ENCODE measurements around the gene PATE3.

The PATE3 gene, protein sequence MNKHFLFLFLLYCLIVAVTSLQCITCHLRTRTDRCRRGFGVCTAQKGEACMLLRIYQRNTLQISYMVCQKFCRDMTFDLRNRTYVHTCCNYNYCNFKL

DNA sequence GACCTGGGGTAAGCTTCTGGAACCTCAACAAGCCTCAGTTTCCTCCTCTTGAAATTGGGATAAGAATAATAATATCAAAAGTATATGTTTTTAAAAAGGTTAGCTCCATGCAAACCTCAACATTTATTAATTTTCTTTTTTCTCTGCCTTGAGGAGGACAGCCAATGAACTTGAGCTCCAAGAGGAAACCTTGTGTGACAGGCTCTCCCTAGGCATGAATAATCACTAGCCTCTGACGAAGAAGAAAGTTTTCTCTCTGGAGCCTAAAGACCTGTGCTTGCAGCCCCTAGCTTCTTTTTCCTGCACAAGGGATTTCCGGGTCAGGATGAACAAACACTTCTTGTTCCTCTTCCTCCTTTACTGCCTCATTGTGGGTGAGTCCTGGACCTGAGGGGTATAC lies at the start of gene PATE3:
PATE3 (plus strand) TSS at position 301 of the 400 bp plus-strand sequence; CDS start at position 326, 25 bp downstream.
- Histone ChIP-seq H3K27me3 (ENCODE audit: insufficient read depth, low read length) (no peaks in the 10 kb centered on the region), H3K4me1 (ENCODE audit: insufficient read depth, low read length) (no peaks in the 10 kb centered on the region), H3K9me3 (ENCODE audit: low read length) (no peaks in the 10 kb centered on the region), H2AFZ (ENCODE audit: low read depth, low read length) (no peak within 1 kb of the TSS), H3K36me3 (ENCODE audit: insufficient read depth, low read length) (no peaks in the 10 kb centered on the region), H3K4me3 (ENCODE audit: low read length) (no peak within 1 kb of the TSS)

DNA sequence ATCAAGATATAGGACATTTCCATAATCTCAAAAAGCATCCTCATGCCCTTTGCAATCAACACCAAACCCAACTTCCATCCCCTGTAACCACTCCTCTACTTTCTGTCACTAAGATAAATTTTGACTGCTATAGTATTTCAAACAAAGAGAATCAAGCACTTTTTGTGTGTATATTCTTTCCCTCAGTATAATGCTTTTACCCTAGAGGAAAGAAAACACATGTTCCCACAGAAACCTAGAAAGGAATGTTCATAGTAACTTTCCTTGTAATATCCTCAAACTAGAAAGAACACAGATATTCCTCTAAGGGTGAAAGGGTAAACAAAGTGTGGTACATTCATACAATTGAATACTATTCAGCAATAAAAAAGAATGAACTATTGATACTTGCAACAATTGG lies 47.3 kb upstream of the PATE3 start:
- Histone ChIP-seq H3K27me3 (ENCODE audit: insufficient read depth, low read length) (no peaks in the 10 kb centered on the region), H3K4me3 (ENCODE audit: low read length) (no peak overlapping the region), H3K9me3 (ENCODE audit: low read length) (peaks cover 2% of the 10 kb centered on the region), H3K4me1 (ENCODE audit: insufficient read depth, low read length) (peaks cover 38% of the 10 kb centered on the region), H3K36me3 (ENCODE audit: insufficient read depth, low read length) (no peaks in the 10 kb centered on the region), H2AFZ (ENCODE audit: low read depth, low read length) (no peak overlapping the region)

DNA sequence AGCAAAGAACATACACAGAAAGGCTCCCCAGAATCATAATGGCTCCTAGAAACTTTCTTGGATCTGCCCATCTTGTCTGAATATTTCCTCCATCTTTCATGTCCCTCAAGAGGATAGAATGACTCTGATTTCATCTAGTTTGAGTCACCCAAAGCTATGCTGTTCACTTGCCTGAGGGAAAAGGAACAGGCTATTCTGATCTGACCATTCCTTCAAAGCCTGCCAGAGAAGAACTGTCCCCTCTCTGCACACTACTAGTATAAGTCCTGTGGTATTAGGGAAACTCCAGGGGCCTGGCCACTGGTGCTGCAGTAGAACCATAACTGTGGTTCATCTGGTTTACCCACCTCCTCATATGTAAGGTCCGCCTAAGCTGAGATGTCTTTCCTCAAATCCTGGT lies 44.2 kb upstream of the PATE3 start:
- Histone ChIP-seq H3K4me3 (ENCODE audit: low read length) (no peak overlapping the region), H3K27me3 (ENCODE audit: insufficient read depth, low read length) (peaks cover 8% of the 10 kb centered on the region), H3K4me1 (ENCODE audit: insufficient read depth, low read length) (peaks cover 36% of the 10 kb centered on the region), H2AFZ (ENCODE audit: low read depth, low read length) (no peak overlapping the region), H3K36me3 (ENCODE audit: insufficient read depth, low read length) (no peaks in the 10 kb centered on the region), H3K9me3 (ENCODE audit: low read length) (no peaks in the 10 kb centered on the region)

DNA sequence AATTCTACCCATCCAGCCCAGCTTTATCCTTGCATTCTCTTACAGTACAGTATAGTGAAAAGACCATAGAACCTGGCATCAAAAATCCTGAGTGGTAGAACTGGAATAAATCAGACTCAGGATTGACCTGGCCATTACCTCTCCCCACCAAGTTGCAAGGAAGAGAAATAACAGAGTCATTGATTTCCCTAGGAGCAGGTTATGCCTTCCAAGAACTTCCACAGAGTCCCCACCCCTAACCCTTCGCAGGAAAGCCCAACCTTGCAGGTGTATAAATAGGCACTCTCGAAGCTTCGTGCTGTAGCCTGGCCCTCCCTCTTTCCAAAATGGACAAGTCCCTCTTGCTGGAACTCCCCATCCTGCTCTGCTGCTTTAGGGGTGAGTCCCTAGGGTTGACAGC lies 41.9 kb upstream of the PATE3 start, which contains the start of gene PATE1:
PATE1 (plus strand) TSS at position 301 of the 400 bp plus-strand sequence; CDS start at position 327, 26 bp downstream.
- no peak within 1 kb of the TSS for H2AFZ ChIP-seq (ENCODE audit: low read depth, low read length)
- no peaks in the 10 kb centered on the region for H3K36me3 ChIP-seq (ENCODE audit: insufficient read depth, low read length)
- no peak within 1 kb of the TSS for H3K4me3 ChIP-seq (ENCODE audit: low read length)
- no peaks in the 10 kb centered on the region for H3K9me3 ChIP-seq (ENCODE audit: low read length)
- H3K27me3 ChIP-seq (ENCODE audit: insufficient read depth, low read length), result peaks cover 8% of the 10 kb centered on the region
- H3K4me1 ChIP-seq (ENCODE audit: insufficient read depth, low read length), result peaks cover 14% of the 10 kb centered on the region

DNA sequence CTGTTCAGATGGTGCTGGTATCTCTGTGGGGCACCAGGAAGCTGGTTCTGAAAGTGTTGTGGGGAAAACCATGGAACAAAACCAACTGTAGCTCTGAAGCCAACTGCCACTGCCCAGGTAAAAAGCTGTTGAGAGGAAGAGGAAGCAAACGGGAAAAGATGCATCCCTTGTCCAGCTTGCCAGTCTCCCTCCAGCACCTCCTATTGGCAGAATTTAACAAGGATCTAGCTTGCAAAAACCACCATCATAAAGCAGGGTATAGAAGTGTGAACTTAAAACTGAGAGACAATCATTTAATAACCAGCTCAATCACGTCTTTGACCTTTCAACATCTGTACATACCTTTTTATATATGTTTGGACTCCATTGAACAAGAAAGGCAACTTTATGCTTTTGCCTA lies 37.3 kb upstream of the PATE3 start:
- Histone ChIP-seq H3K4me1 (ENCODE audit: insufficient read depth, low read length) (no peaks in the 10 kb centered on the region), H3K36me3 (ENCODE audit: insufficient read depth, low read length) (no peaks in the 10 kb centered on the region), H2AFZ (ENCODE audit: low read depth, low read length) (no peak overlapping the region), H3K27me3 (ENCODE audit: insufficient read depth, low read length) (peaks cover 12% of the 10 kb centered on the region), H3K9me3 (ENCODE audit: low read length) (no peaks in the 10 kb centered on the region), H3K4me3 (ENCODE audit: low read length) (no peak overlapping the region)

DNA sequence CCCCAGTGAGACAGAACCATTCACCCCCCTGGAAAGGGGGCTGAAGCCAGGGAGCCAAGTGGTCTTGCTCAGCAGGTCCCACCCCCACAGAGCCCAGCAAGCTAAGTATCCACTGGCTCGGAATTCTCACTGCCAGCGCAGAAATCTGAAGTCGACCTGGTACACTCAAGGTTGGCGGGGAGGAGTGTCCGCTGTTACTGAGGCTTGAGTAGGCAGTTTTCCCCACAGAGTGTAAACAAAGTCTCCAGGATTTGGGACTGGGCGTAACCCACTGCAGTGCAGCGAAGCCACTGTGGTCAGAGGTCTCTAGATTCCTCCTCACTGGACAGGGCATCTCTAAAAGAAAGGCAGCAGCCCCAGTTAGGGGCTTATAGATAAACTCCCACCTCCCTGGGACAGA lies 31.9 kb upstream of the PATE3 start:
- H3K4me1 ChIP-seq (ENCODE audit: insufficient read depth, low read length), result no peaks in the 10 kb centered on the region
- H2AFZ ChIP-seq (ENCODE audit: low read depth, low read length), result no peak overlapping the region
- H3K9me3 ChIP-seq (ENCODE audit: low read length), result no peaks in the 10 kb centered on the region
- H3K27me3 ChIP-seq (ENCODE audit: insufficient read depth, low read length), result peaks cover 4% of the 10 kb centered on the region
- H3K36me3 ChIP-seq (ENCODE audit: insufficient read depth, low read length), result no peaks in the 10 kb centered on the region
- H3K4me3 ChIP-seq (ENCODE audit: low read length), result no peak overlapping the region

DNA sequence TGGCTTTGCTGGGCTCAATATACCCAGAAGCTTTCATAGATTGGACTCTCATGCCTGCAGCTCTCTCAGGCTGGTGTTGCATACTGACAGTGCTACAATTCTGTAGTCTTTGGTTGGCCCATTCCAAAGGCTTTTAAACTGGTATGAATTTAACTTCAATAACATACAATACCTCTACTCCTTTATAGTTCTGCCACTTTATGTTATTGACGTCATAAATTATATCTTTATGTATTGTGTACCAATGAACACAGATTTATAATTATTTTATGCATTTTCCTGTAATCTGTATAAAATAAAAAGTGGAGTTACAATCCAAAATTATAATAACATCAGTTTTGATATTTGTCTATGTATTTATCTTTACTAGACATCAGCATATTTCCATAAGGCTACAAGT lies 25.5 kb upstream of the PATE3 start:
- Histone ChIP-seq H3K36me3 (ENCODE audit: insufficient read depth, low read length) (no peaks in the 10 kb centered on the region), H3K9me3 (ENCODE audit: low read length) (no peaks in the 10 kb centered on the region), H3K27me3 (ENCODE audit: insufficient read depth, low read length) (peaks cover 3% of the 10 kb centered on the region), H2AFZ (ENCODE audit: low read depth, low read length) (no peak overlapping the region), H3K4me1 (ENCODE audit: insufficient read depth, low read length) (no peaks in the 10 kb centered on the region), H3K4me3 (ENCODE audit: low read length) (no peak overlapping the region)

DNA sequence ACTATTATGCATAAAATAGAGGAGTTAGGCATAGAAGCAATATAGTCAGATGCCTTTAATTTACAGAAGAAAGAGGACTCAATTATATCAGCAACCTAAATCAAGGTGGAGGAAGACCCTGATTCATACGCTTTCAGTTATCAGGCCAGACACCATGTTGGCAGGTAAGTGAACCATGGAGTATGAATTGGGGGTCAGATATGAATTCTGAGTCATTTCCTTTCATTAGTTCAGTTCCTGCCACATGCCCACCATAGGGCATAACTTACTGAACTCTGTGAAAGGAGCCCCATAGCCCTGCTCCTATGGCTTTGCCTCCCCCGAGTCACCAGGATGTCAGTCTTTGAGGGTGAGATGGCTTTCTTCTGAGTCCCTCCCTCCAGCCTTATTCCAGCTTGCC lies 24.4 kb upstream of the PATE3 start:
- no peaks in the 10 kb centered on the region for H3K36me3 ChIP-seq (ENCODE audit: insufficient read depth, low read length)
- H2AFZ ChIP-seq (ENCODE audit: low read depth, low read length), result no peak overlapping the region
- H3K27me3 ChIP-seq (ENCODE audit: insufficient read depth, low read length), result peaks cover 3% of the 10 kb centered on the region
- H3K4me1 ChIP-seq (ENCODE audit: insufficient read depth, low read length), result no peaks in the 10 kb centered on the region
- no peak overlapping the region for H3K4me3 ChIP-seq (ENCODE audit: low read length)
- no peaks in the 10 kb centered on the region for H3K9me3 ChIP-seq (ENCODE audit: low read length)

DNA sequence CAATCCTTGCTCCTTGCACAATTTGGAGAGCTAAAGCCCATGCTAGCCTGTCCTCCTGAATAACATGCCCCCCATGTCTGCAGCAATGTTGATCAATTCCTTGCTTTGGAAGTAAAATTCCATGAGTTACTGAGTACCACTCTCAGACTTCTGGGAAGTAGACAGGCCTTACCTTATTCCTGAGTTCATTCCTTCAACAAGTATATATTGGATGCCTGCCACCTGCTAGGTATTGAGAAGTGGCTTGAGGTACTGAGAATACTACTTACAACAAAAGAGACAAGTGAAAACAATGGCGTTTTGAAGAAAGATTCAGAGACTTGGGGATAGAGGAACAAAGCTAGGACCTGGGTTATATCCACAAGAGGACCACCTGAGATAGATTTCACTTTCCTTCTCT lies 21.7 kb upstream of the PATE3 start:
- Histone ChIP-seq H3K4me3 (ENCODE audit: low read length) (no peak overlapping the region), H3K36me3 (ENCODE audit: insufficient read depth, low read length) (no peaks in the 10 kb centered on the region), H2AFZ (ENCODE audit: low read depth, low read length) (no peak overlapping the region), H3K27me3 (ENCODE audit: insufficient read depth, low read length) (peaks cover 17% of the 10 kb centered on the region), H3K4me1 (ENCODE audit: insufficient read depth, low read length) (no peaks in the 10 kb centered on the region), H3K9me3 (ENCODE audit: low read length) (no peaks in the 10 kb centered on the region)

DNA sequence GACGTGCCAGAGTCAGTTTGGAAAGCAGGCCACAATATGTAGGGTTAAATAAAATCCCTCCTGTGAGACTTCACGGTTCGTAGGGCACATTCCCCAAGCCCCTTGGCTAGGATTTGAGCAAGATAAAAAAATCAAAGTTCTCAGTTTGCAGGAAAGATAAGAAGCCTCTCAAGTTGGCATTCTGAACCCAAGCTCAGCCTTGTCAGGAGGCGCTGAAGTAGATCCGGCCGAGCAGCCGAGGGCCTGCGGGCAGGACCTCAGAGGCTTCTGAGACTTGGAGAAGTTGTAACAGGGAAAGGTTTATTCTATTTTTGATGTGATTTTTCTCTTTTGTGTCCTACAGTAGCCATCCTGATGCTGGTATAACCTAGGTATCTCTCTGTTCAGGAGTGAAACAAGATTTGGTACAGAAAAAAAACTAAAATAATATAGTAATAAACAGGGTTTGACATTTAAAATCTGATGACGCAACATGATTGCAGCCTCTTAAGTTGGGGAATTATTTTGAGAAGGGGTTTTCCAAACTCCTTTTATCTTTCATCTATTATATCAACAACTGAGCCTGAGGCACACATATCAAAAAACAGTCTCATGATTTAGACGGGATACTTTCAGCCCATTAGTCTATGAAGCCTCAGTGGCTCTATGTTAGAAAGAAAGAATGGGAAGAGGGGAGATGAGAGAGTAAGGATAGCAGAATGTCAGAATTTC lies 19.4 kb upstream of the PATE3 start:
- H3K36me3 ChIP-seq (ENCODE audit: insufficient read depth, low read length), result no peaks in the 10 kb centered on the region
- H2AFZ ChIP-seq (ENCODE audit: low read depth, low read length), result no peak overlapping the region
- H3K27me3 ChIP-seq (ENCODE audit: insufficient read depth, low read length), result peaks cover 26% of the 10 kb centered on the region
- no peak overlapping the region for H3K4me3 ChIP-seq (ENCODE audit: low read length)
- no peaks in the 10 kb centered on the region for H3K9me3 ChIP-seq (ENCODE audit: low read length)
- H3K4me1 ChIP-seq (ENCODE audit: insufficient read depth, low read length), result no peaks in the 10 kb centered on the region

DNA sequence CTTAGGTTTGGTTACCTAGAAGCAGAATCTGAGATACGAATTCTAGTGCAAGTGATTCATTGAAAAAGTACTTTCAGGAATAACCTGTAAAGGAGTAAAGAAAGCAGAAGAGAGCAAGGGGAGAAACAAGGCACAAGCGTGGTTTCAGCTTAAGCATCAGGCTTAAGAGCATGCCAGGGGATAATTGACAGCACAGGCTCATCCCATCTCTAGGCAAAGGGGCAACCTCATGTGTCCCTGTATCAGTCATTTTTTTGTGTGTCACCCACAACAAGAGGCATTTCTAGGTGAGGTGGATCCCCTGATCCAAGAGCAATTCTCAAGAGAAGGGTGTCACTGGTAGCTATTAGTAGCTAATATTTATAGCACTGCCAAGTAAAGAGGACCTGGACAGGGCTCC lies 17.3 kb upstream of the PATE3 start:
- Histone ChIP-seq H3K4me3 (ENCODE audit: low read length) (no peak overlapping the region), H3K4me1 (ENCODE audit: insufficient read depth, low read length) (no peaks in the 10 kb centered on the region), H2AFZ (ENCODE audit: low read depth, low read length) (no peak overlapping the region), H3K36me3 (ENCODE audit: insufficient read depth, low read length) (no peaks in the 10 kb centered on the region), H3K27me3 (ENCODE audit: insufficient read depth, low read length) (peaks cover 26% of the 10 kb centered on the region), H3K9me3 (ENCODE audit: low read length) (no peaks in the 10 kb centered on the region)

DNA sequence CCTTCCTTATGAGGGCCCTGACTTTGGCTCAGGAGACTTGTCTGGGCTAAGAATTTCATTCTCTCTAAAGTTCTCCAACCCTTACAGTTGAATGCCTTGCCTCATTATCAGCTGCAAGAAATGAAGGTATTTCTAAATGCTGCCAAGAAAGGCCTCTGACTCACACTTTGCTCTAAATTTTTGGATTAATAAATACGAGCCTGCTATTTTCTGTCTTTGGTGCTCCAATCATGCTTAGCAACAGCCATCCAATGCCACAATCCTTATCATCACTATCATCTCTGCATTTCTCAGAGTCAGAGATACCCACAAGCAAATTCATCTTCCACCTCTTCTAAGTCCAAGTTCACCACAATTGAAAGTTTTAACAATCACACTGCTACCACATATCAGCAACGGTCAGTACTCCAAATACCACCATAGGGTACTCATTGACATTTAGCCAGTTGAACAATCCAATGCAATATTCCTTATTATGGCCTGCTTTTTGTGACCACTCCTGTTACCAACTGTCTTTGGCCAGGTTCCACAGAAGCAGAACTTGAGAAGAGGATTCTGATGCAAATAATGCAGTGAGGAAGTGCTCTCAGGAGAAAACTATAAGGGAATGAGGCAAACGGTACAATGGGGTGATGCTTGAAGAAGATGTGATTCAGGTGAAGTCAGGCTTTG lies 15.0 kb upstream of the PATE3 start:
- H3K36me3 ChIP-seq (ENCODE audit: insufficient read depth, low read length), result no peaks in the 10 kb centered on the region
- H3K4me3 ChIP-seq (ENCODE audit: low read length), result no peak overlapping the region
- H3K4me1 ChIP-seq (ENCODE audit: insufficient read depth, low read length), result no peaks in the 10 kb centered on the region
- no peaks in the 10 kb centered on the region for H3K9me3 ChIP-seq (ENCODE audit: low read length)
- H3K27me3 ChIP-seq (ENCODE audit: insufficient read depth, low read length), result peaks cover 28% of the 10 kb centered on the region
- no peak overlapping the region for H2AFZ ChIP-seq (ENCODE audit: low read depth, low read length)

DNA sequence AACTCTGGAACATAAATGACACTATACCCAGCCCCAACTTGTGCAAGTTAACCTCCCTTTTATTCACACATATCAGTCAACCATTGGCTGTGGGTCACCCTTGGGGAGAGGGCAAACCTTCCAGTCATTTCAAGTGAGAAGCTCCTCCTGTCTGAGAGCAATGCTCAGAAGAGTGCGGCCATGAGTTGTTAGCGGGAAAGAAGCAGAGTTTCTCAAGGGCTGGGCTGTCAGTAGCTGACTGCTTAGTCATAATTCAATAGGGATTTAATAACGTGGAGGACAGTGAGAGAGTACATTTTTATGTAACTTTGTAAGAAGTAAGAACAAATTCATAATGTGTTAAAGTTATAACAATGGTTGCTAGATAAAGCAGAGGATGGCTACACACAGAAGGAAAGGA lies 14.4 kb upstream of the PATE3 start:
- Histone ChIP-seq H3K4me1 (ENCODE audit: insufficient read depth, low read length) (no peaks in the 10 kb centered on the region), H3K36me3 (ENCODE audit: insufficient read depth, low read length) (no peaks in the 10 kb centered on the region), H3K4me3 (ENCODE audit: low read length) (no peak overlapping the region), H3K27me3 (ENCODE audit: insufficient read depth, low read length) (peaks cover 28% of the 10 kb centered on the region), H2AFZ (ENCODE audit: low read depth, low read length) (no peak overlapping the region), H3K9me3 (ENCODE audit: low read length) (no peaks in the 10 kb centered on the region)

Measured in neuron (in vitro differentiated cells).